Urothelium cell line (cell line): ENCODE data around the gene DPY19L1.
"Not testable (repeated sequence)": the region's sequence is repeated elsewhere in the genome, so short reads cannot be mapped to it uniquely, and the experiment has no call there.

Experiments used
- DNase-seq: peaks from one replicate; pipeline ENCODE4 v3.0.0; 2011; ENCODE audit warnings: low spot score, mixed read lengths
- FAIRE-seq: peaks from 2 replicates; lab custom pipeline; 2011; peaks lifted over from hg19 to GRCh38; lab: Jason Lieb, UNC

DPY19L1 gene

GRCh38 chr7:34931739-34932138, 105.5 kb downstream of the DPY19L1 start:
- DNase-seq, result no peak
- FAIRE-seq, result no peak

DNA sequence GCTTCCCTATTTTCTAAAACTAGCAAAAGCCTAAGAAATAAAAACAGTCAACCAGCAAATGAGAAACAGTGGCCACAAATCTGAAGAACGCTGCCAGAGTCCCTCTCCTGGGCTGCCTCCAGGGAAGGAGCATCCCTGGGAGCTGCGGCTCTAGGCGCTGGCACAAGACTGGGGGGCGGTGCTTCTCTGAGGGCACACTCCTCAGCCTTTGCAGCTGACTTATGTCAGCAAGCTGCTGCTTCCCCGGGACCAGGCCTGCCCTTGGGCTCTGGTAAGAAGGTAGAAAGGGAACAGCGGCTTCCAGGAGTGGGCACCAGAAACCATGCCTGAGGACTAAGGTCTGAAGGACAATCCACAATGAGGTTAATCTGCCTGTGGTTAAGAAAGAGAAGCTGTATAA, 107.5 kb downstream of the DPY19L1 start:
- not testable (repeated sequence) for FAIRE-seq, DNase-seq

DNA sequence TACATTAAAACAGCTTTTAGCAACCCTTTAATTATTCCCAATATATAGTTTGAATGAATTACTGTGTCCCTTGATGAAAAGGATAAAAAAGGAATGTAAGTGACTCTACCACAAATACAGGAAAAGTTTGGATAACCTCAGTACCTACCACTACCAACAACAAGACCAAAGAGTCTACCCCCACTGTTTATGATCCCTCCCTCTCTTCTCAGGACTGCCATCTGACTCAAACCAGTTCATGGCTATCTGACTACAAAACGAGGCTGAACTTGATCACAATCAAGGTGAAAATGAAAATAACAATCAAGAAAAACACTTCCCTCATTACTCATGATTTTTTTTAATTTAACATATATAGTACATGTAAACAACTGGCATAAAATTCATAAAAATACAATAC, 108.7 kb downstream of the DPY19L1 start:
- FAIRE-seq (no peak), DNase-seq (no peak)

GRCh38 chr7:34928052-34928451, 109.2 kb downstream of the DPY19L1 start:
- DNase-seq (peak; percentile 58), FAIRE-seq (no peak)

DNA sequence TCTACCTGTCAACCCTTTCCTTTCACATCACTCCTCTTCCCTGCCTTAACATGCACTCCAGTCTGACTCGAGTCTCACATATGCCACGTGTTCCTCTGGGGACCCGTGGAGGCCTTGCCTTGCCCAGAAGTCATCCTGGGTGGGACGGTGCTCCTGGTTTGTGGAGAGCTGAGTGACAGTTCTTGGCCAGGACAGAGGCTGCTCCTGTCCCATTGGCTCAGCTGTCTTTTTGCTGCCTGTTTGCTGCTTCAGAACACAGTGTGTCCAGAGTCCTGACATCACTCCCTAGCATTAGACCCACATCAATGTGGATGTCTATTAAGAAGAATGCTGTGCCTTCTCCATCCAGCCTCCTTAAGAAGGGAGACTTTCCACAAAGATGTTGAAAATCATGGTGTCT, 116.8 kb downstream of the DPY19L1 start:
- DNase-seq, FAIRE-seq: not testable (repeated sequence)

- peak; percentile 83 for FAIRE-seq
- DNase-seq, result not testable (repeated sequence)
These were observed 118.2 kb downstream of the DPY19L1 start for GRCh38 chr7:34919038-34919437.

GRCh38 chr7:34918198-34918861, 119.0 kb downstream of the DPY19L1 start:
- peak; percentile 97 for FAIRE-seq
- not testable (repeated sequence) for DNase-seq

- not testable (repeated sequence) for DNase-seq, FAIRE-seq
These were observed 119.8 kb downstream of the DPY19L1 start for GRCh38 chr7:34917515-34917914.

DNA sequence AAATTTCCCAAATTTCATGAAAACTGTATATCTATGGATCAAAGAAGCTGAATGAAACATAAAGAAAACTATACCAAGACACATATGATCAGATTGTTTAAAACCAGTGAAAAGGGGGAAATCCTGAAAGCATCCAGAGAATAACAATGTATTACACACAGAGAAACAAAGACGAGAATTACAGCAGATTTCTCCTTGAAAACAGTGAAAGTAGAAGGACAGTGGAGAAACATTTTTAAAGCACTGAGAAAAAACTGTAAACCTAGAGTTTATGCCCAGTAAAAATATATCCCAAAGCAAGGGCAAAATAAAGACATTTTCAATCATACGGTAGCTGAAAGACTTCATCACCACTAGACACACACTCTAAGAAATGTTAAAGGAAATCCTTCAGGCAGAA, 121.0 kb downstream of the DPY19L1 start:
- DNase-seq (no peak), FAIRE-seq (no peak)

- FAIRE-seq (no peak), DNase-seq (no peak)
These were observed 125.0 kb downstream of the DPY19L1 start for GRCh38 chr7:34912236-34912635.

DNA sequence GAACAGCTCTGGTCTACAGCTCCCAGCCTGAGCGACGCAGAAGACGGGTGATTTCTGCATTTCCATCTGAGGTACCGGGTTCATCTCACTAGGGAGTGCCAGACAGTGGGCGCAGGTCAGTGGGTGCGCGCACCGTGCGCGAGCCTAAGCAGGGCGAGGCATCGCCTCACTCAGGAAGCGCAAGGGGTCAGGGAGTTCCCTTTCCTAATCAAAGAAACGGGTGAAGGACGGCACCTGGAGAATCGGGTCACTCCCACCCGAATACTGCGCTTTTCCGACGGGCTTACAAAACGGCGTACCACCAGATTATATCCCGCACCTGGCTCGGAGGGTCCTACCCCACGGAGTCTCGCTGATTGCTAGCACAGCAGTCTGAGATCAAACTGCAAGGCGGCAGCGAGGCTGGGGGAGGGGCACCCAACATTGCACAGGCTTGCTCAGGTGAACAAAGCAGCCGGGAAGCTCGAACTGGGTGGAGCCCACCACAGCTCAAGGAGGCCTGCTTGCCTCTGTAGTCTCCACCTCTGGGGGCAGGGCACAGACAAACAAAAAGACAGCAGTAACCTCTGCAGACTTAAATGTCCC, 130.9 kb downstream of the DPY19L1 start:
- not testable (repeated sequence) for DNase-seq, FAIRE-seq

- DNase-seq (no peak), FAIRE-seq (no peak)
These were observed 132.3 kb downstream of the DPY19L1 start for GRCh38 chr7:34904987-34905386.

DNA sequence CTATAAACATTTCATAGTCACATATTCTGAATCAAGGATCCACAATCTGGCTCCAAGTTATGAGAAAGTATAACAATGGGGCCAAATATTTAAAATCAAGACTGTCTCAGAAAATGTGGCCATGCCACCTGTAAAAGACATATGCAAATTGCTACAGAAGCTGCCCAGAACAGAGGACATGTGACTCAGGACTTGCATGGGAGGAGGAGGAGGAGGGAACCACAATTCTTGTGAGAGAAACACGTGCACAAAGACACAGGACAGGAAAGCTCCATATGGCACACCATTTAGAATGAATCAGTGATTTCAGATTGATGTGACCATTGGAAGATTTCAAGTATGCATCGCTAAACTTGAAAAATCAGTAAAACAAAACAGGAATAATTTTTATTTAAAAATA, 133.4 kb downstream of the DPY19L1 start:
- peak; percentile 42 for FAIRE-seq
- not testable (repeated sequence) for DNase-seq

DNA sequence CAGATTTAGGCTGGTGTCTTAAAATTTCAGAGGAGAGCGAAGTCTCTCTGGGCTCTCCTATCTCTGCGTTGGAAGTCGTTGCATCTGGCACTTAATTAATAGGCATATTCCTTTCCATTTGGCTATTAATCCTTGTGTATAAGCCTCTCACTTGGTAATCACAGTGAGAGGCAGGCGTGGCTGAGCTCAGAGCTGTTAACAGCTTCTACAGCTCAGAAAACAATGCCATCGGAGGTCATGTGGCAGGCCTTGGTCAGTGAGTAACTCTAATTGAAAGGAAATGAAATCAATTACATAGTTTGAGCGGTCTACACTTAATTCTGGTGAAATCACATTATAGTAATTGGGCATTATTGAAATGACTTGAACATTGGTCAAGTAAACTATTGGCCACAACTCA, 135.1 kb downstream of the DPY19L1 start:
- no peak for FAIRE-seq
- DNase-seq, result no peak

- no peak for DNase-seq
- no peak for FAIRE-seq
These were observed 136.3 kb downstream of the DPY19L1 start for GRCh38 chr7:34900891-34901513.

- DNase-seq, result no peak
- no peak for FAIRE-seq
These were observed 142.1 kb downstream of the DPY19L1 start for GRCh38 chr7:34895202-34895601.

DNA sequence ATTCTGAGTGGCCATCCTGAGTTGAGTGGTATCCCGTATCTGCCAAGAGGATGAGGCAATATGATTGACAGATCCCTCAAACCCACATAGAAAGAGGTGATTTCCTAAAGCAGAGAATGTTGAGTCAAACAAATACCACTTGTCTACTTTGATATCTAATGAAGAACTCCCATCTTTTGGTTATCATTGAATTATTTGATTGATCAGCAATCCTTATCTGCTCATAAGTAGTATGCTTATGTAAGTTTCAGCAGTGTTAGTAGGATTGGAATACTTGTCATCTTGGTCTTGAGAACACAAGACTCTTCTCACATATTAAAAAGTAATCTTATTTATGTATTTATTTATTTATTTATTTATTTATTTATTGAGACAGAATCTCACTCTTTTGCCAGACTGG, 147.3 kb downstream of the DPY19L1 start:
- DNase-seq (no peak), FAIRE-seq (no peak)

DNA sequence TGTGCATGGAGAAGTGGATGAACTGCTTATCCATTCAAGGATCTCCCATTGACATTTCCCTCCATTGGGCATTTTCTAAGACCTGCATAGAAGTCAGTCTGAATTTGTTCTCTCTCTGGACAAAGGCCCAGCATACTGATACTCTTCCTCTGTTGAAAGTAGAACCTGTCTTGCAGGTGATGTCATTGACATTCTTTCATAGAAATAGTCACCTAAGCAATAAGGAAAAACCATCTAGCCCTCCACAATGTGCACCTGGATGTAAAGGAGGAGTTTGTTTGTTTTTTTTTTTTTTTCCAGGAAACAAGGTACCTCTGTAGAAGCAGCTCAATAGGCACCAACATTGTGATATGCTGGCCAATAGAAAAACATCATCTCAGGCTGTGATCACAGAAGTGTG, 150.4 kb downstream of the DPY19L1 start:
- FAIRE-seq (no peak), DNase-seq (no peak)

DNA sequence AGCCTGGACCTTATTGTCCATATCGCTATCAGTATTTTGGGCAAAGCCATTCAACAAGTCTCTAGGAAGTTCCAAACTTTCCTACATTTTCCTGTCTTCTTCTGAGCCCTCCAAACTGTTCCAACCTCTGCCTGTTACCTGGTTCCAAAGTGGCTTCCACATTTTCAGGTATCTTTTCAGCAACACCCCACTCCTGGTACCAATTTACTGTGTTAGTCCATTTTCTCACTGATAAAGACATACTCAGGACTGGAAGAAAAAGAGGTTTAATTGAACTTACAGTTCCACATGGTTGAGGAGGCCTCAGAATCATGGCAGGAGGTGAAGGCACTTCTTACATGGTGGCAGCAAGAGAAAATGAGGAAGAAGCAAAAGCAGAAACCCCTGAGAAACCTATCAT, 153.4 kb downstream of the DPY19L1 start:
- not testable (repeated sequence) for FAIRE-seq, DNase-seq

GRCh38 chr7:34879871-34880270, 157.4 kb downstream of the DPY19L1 start:
- DNase-seq (no peak), FAIRE-seq (no peak)

GRCh38 chr7:34878944-34879735, 158.1 kb downstream of the DPY19L1 start:
- peak; percentile 78 for FAIRE-seq
- DNase-seq, result not testable (repeated sequence)
